Stimulated activated naive CD8-positive, alpha-beta T cell treated with anti-CD3 and anti-CD28 coated beads, Interleukin-15, amount 100 ng/mL, for 72 hours (primary cell): ENCODE data around the gene ABLIM1.
A peak's percentile ranks its signal among the peaks of the same experiment; 100 is the strongest.

Source experiments
- ATAC-seq: fragments of 150-1000 bp; cut with Tn5 transposase; 2 replicates; pipeline ENCODE4 v1.10.0; 2021; ENCODE audit warnings: mild to moderate bottlenecking, moderate library complexity
- DNase-seq, 2 donors: peaks; one replicate each; pipeline ENCODE4 v3.0.0; 2021 to 2022
- H3K27ac Mint-ChIP-seq, 2 donors: one replicate each; pipeline ENCODE4 v1.8.0; 2022; ENCODE audit warnings: mild to moderate bottlenecking in 2 of 2, mixed read lengths in 2 of 2, moderate library complexity in 2 of 2
- H3K27me3 Mint-ChIP-seq: one replicate; pipeline ENCODE4 v1.8.0; 2022; ENCODE audit warnings: mixed read lengths
- H3K4me1 Mint-ChIP-seq: one replicate; pipeline ENCODE4 v1.8.0; 2022; ENCODE audit warnings: mild to moderate bottlenecking, mixed read lengths
- H3K4me3 Mint-ChIP-seq, 2 donors: one replicate each; pipeline ENCODE4 v1.8.0; 2022; ENCODE audit warnings: mild to moderate bottlenecking in 2 of 2, mixed read lengths in 2 of 2, moderate library complexity in 1 of 2
- H3K9me3 Mint-ChIP-seq, 2 donors: one replicate each; pipeline ENCODE4 v1.8.0; 2022; ENCODE audit warnings: mixed read lengths in 2 of 2

Gene ABLIM1

GRCh38 chr10:114401195-114401791, 256.8 kb downstream of the ABLIM1 start:
- H3K4me1 Mint-ChIP-seq = peaks cover 46% of the 10 kb centered on the region
- DNase-seq = no peak
- no peak overlapping the region for H3K4me3 Mint-ChIP-seq
- no peaks in the 10 kb centered on the region for H3K9me3 Mint-ChIP-seq
- ATAC-seq = no peak
- H3K27me3 Mint-ChIP-seq = peaks cover 97% of the 10 kb centered on the region
- H3K27ac Mint-ChIP-seq = no peak overlapping the region

DNA sequence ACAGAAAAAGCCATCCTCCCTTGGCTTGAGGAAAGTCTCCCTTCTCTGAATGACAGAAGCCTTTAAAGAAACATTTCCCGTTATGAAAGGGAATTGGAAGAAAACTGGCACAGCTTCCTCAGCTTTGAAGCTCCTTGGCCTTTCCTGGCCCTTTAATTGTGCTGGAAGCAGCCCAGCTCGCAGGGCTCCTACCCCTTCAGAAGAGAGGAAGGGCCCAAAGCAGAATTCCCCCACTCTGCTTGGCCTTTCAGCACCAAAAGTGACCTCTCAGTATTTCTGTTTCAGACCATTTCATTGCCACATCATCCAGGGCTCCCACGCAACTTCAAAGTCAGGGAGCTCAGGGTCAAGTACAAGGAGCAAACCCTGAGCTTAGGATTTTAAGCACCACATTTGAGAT, 258.0 kb downstream of the ABLIM1 start:
- no peak overlapping the region for H3K4me3 Mint-ChIP-seq
- DNase-seq (no peak), ATAC-seq (no peak)
- H3K4me1 Mint-ChIP-seq = peaks cover 58% of the 10 kb centered on the region
- H3K27me3 Mint-ChIP-seq = peaks cover 94% of the 10 kb centered on the region
- no peaks in the 10 kb centered on the region for H3K9me3 Mint-ChIP-seq
- H3K27ac Mint-ChIP-seq = no peak overlapping the region

DNA sequence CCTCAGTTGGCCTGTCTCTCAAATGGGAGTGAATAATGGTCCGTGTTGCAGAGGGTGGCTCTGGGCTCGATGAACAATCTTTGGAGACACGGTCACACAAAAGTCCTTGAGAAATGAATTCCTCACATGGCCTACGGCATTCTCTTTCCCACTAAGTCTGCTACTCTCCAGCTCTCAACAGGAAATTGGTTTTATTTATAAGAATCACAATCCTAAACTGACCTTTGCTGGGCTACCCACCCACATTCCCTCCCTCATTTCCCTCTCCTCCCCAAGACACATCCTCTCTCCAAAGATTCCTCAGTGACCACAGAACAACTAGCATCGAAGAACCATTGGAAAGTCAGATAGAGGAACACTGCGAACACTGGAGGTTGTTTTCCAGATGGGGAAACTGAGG, 258.5 kb downstream of the ABLIM1 start:
- Mint-ChIP-seq H3K9me3 (no peaks in the 10 kb centered on the region), H3K4me1 (peaks cover 58% of the 10 kb centered on the region), H3K27me3 (peaks cover 94% of the 10 kb centered on the region), H3K27ac (no peak overlapping the region), H3K4me3 (no peak overlapping the region)
- ATAC-seq = no peak
- DNase-seq = no peak

GRCh38 chr10:114398587-114399331, 259.3 kb downstream of the ABLIM1 start:
- Mint-ChIP-seq H3K27me3 (peaks cover 95% of the 10 kb centered on the region), H3K4me1 (peaks cover 54% of the 10 kb centered on the region), H3K27ac (no peak overlapping the region), H3K9me3 (no peaks in the 10 kb centered on the region), H3K4me3 (no peak overlapping the region)
- no peak for ATAC-seq
- DNase-seq = no peak

- peak; percentile 38 for ATAC-seq
- peaks cover 95% of the 10 kb centered on the region for H3K27me3 Mint-ChIP-seq
- peak overlapping the region in 1 of 2 donors; percentile 29 for H3K4me3 Mint-ChIP-seq
- H3K9me3 Mint-ChIP-seq = no peaks in the 10 kb centered on the region
- H3K27ac Mint-ChIP-seq = no peak overlapping the region
- peaks cover 45% of the 10 kb centered on the region for H3K4me1 Mint-ChIP-seq
- DNase-seq = no peak
These were observed 260.4 kb downstream of the ABLIM1 start for GRCh38 chr10:114397651-114398145.

GRCh38 chr10:114396464-114396863, 261.6 kb downstream of the ABLIM1 start:
- no peak overlapping the region for H3K4me3 Mint-ChIP-seq
- ATAC-seq = no peak
- H3K27me3 Mint-ChIP-seq = peaks cover 93% of the 10 kb centered on the region
- peaks cover 41% of the 10 kb centered on the region for H3K4me1 Mint-ChIP-seq
- H3K9me3 Mint-ChIP-seq = no peaks in the 10 kb centered on the region
- no peak for DNase-seq
- no peak overlapping the region for H3K27ac Mint-ChIP-seq

GRCh38 chr10:114395366-114396022, 262.6 kb downstream of the ABLIM1 start:
- peaks cover 92% of the 10 kb centered on the region for H3K27me3 Mint-ChIP-seq
- no peaks in the 10 kb centered on the region for H3K9me3 Mint-ChIP-seq
- ATAC-seq (peak; percentile 78), DNase-seq (peak in 1 of 2 donors; percentile 27)
- H3K4me1 Mint-ChIP-seq = peaks cover 41% of the 10 kb centered on the region
- no peak overlapping the region for H3K27ac Mint-ChIP-seq
- H3K4me3 Mint-ChIP-seq = peak overlapping the region in 1 of 2 donors; percentile 19

DNA sequence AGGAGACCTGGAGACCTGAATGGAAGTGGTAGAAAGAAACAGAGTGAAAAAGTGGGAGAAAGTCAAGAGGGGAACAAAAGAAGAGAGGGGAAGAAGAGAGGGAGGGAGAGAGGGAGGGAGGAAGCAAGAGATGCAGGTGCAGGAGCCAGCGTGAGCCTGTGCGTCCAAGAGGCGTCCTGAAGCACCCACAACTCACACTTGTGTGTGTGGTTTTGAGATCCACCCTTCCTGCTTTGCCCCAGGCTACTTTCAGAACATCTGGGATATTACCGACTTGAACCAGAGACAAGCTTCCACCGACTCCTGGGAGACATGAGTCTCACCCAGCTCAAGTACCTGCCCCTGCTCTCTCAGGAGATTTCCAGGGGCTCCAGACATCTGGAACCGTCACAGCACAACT, 263.5 kb downstream of the ABLIM1 start:
- no peak overlapping the region for H3K4me3 Mint-ChIP-seq
- DNase-seq = no peak
- no peak for ATAC-seq
- peaks cover 92% of the 10 kb centered on the region for H3K27me3 Mint-ChIP-seq
- peaks cover 47% of the 10 kb centered on the region for H3K4me1 Mint-ChIP-seq
- no peaks in the 10 kb centered on the region for H3K9me3 Mint-ChIP-seq
- H3K27ac Mint-ChIP-seq = no peak overlapping the region

DNA sequence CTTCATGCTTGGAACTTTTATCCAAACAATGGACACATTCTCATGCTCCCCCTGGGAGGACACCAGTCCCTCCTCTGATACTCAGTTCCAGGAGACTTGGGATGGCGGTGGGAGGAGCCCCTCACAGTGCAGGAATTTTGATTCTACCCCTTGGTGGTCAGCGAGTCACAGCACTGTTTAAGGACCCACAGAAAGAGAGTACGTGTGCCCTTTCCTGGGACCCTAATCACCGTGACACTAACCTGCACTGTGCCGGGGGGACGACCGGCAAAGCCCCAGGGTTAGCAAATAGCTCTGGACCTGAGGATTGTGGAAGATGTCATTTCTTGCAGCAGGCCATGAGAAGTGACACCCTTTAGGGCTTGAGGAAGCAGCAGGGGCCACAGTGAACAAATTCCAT, 264.2 kb downstream of the ABLIM1 start:
- Mint-ChIP-seq H3K4me3 (no peak overlapping the region), H3K9me3 (peaks cover 0 to 1% of the 10 kb centered on the region in 2 donors), H3K27ac (no peak overlapping the region), H3K4me1 (peaks cover 51% of the 10 kb centered on the region), H3K27me3 (peaks cover 86% of the 10 kb centered on the region)
- DNase-seq = no peak
- ATAC-seq = no peak

GRCh38 chr10:114393482-114393881, 264.6 kb downstream of the ABLIM1 start:
- ATAC-seq = no peak
- Mint-ChIP-seq H3K27ac (no peak overlapping the region), H3K4me1 (peaks cover 55% of the 10 kb centered on the region), H3K27me3 (peaks cover 82% of the 10 kb centered on the region), H3K9me3 (peaks cover 2 to 5% of the 10 kb centered on the region in 2 donors), H3K4me3 (no peak overlapping the region)
- no peak for DNase-seq

GRCh38 chr10:114392112-114392835, 265.8 kb downstream of the ABLIM1 start:
- H3K27me3 Mint-ChIP-seq = peaks cover 70% of the 10 kb centered on the region
- DNase-seq (no peak), ATAC-seq (no peak)
- no peak overlapping the region for H3K27ac Mint-ChIP-seq
- H3K4me3 Mint-ChIP-seq = no peak overlapping the region
- H3K4me1 Mint-ChIP-seq = peaks cover 56% of the 10 kb centered on the region
- H3K9me3 Mint-ChIP-seq = peaks cover 7 to 11% of the 10 kb centered on the region in 2 donors

DNA sequence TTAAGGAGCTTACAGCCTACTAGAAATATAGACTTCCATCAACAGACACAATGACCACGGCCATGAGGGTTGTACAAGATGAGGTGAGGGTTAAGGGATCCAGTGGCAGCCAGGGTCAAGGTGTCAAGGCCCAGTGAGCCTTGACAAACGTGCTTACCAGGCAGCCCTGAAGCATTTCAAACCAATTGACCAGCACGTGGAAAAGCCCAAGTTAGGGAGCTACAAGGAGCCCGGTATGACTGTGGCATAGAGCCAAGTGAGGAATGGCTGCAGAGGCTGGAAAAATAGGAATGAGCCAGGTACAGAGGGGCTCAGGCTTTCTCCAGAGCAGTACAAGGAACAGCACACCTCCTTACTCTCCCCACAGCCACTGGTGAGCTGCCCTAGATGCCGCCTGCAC, 266.5 kb downstream of the ABLIM1 start:
- H3K4me3 Mint-ChIP-seq = no peak overlapping the region
- H3K27ac Mint-ChIP-seq = no peak overlapping the region
- ATAC-seq (no peak), DNase-seq (no peak)
- H3K9me3 Mint-ChIP-seq = peaks cover 7 to 11% of the 10 kb centered on the region in 2 donors
- H3K27me3 Mint-ChIP-seq = peaks cover 63% of the 10 kb centered on the region
- peaks cover 54% of the 10 kb centered on the region for H3K4me1 Mint-ChIP-seq

DNA sequence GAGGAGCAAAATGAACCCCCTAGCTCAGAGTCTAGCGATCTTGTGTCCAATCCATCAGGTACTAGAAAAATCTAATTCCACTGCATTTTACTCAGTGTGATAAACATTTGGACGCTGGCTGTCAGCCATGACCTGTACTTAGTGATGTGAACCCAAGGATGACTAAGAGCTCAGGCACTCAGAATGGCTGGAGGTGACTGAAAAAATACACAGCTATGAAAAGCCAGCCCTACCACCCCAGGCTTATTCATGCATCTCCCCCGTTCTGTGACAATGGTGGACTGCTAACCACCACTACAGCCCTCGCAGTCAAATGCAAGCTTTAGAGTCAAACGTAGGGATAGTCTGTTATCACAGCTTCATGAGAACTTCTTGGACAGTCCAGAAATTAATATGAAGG, 268.6 kb downstream of the ABLIM1 start:
- peaks cover 7 to 11% of the 10 kb centered on the region in 2 donors for H3K9me3 Mint-ChIP-seq
- no peak overlapping the region for H3K27ac Mint-ChIP-seq
- DNase-seq (no peak), ATAC-seq (no peak)
- no peak overlapping the region for H3K4me3 Mint-ChIP-seq
- peaks cover 38% of the 10 kb centered on the region for H3K4me1 Mint-ChIP-seq
- peaks cover 45% of the 10 kb centered on the region for H3K27me3 Mint-ChIP-seq

- ATAC-seq (peak; percentile 89), DNase-seq (peak; percentile 29 to 37)
- Mint-ChIP-seq H3K9me3 (peaks cover 7 to 11% of the 10 kb centered on the region in 2 donors), H3K27ac (peak overlapping the region; percentile 29 to 37), H3K4me1 (peaks cover 38% of the 10 kb centered on the region), H3K27me3 (peaks cover 35% of the 10 kb centered on the region), H3K4me3 (peak overlapping the region; percentile 22 to 24)
These were observed 269.8 kb downstream of the ABLIM1 start for GRCh38 chr10:114388275-114388674.

DNA sequence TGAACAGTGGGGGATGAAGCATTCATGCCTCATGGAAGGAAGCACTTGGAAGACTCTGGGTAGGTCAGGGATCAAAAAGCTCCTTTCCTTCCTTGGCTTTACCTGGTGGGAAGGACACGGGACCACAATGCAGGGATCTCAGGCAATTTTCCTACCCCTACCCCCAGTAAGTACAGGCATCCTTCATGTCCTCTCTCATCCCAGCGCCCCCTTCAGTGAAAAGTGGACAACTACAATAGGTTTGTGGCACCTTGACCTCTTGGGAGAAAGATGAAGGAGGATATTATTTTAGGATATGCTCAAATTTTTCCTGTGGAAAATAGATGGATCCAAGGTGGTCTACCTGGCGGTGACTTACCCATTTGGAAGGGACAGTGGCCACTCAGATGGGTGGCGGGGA, 270.3 kb downstream of the ABLIM1 start:
- H3K4me1 Mint-ChIP-seq = peaks cover 38% of the 10 kb centered on the region
- H3K4me3 Mint-ChIP-seq = no peak overlapping the region
- no peak for DNase-seq
- no peak for ATAC-seq
- peaks cover 36% of the 10 kb centered on the region for H3K27me3 Mint-ChIP-seq
- H3K27ac Mint-ChIP-seq = no peak overlapping the region
- H3K9me3 Mint-ChIP-seq = peaks cover 7 to 11% of the 10 kb centered on the region in 2 donors
